GM12878 (cell line): ENCODE results near the gene RPP30.

Source experiments
- BACH1 ChIP-seq: fragments of 450-650 bp; IDR thresholded peaks from 2 replicates; pipeline ENCODE4 v1.6.1; 2017; ENCODE audit warnings: mild to moderate bottlenecking, borderline replicate concordance
- CTCF ChIP-seq, 3 experiments: IDR thresholded peaks in 2 of 3; conservative IDR thresholded peaks in 1 of 3; 2 replicates each; pipeline ENCODE4 v1.5.1; 2011; ENCODE audit warnings: low read depth in 3 of 3, low read length in 3 of 3, mild to moderate bottlenecking in 3 of 3, control low read depth in 2 of 3, moderate library complexity in 2 of 3, inconsistent platforms in 1 of 3, mixed read lengths in 1 of 3; ENCODE audit not compliant: control insufficient read depth in 2 of 3, insufficient read depth in 1 of 3; ENCODE audit errors: extremely low read depth in 1 of 3
- EP300 ChIP-seq, 2 experiments: fragments of 150-350 bp in 1 of 2; IDR thresholded peaks; 2 replicates each; pipeline ENCODE4 v1.6.1; 2011 to 2012; ENCODE audit warnings: low read depth in 2 of 2, low read length in 2 of 2, borderline replicate concordance in 1 of 2, improper control_type of control experiment in 1 of 2, inconsistent platforms in 1 of 2; ENCODE audit not compliant: control insufficient read depth in 1 of 2
- ESRRA ChIP-seq: IDR thresholded peaks from 2 replicates; pipeline ENCODE4 v1.6.1; 2012; ENCODE audit warnings: mild to moderate bottlenecking, low read length, improper control_type of control experiment
- NR2F1 ChIP-seq: fragments of 450-650 bp; conservative IDR thresholded peaks from 2 replicates; pipeline ENCODE4 v1.6.1; 2017; ENCODE audit warnings: mild to moderate bottlenecking
- POLR2AphosphoS5 ChIP-seq: IDR thresholded peaks from 2 replicates; pipeline ENCODE4 v1.6.1; 2011; ENCODE audit warnings: mild to moderate bottlenecking, low read length, inconsistent platforms

- TF ChIP-seq BACH1, result no peak
- TF ChIP-seq NR2F1, result no peak
- TF ChIP-seq CTCF (IDR thresholded peaks at IDR 0.05 in 2 of 3, conservative IDR thresholded peaks at IDR 0.05 in 1 of 3; ENCODE audit: control insufficient read depth in 2 of 3, extremely low read depth in 1 of 3, insufficient read depth in 1 of 3, low read depth in 3 of 3, low read length in 3 of 3), result no peak
- TF ChIP-seq POLR2AphosphoS5, result no peak
- TF ChIP-seq EP300 (IDR thresholded peaks at IDR 0.05; ENCODE audit: borderline replicate concordance in 1 of 2, control insufficient read depth in 1 of 2, low read depth in 2 of 2, low read length in 2 of 2), result no peak
- no peak for TF ChIP-seq ESRRA
Observed at GRCh38 chr10:90919683-90920574, 48.2 kb downstream of the RPP30 start.
